EL (cell line): ENCODE results near the gene PLS1.

Experiments used
- DNase-seq: peaks from one replicate; pipeline ENCODE4 v3.0.0-alpha.2; 2016

The PLS1 gene

DNA sequence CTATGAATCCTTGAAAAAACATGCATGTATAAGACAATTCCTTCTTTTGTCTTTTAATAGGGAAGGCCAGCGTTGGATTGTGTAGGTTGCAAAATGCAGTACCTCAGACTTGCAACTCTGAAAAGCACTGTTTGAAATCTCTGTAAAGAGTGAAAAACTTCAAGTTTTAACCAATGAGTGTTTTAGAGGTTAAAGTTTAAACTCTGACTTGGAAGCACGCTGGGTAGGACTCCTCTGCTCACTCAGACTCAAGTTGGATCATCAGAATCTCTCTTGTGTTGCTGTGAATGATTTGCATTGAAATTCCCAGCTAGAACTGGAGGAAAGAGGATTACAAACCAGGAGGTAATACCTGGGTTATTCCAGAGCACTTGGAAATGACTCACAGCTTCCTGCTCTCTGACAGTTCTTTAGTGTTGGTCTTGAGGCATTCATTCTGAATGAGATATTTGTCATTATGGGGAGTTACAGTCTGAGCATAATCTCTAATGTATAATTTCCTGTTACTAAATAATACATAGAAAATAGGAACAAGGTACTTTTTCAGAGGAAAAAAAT lies 49.1 kb downstream of the PLS1 start:
- peak; percentile 51 for DNase-seq

DNA sequence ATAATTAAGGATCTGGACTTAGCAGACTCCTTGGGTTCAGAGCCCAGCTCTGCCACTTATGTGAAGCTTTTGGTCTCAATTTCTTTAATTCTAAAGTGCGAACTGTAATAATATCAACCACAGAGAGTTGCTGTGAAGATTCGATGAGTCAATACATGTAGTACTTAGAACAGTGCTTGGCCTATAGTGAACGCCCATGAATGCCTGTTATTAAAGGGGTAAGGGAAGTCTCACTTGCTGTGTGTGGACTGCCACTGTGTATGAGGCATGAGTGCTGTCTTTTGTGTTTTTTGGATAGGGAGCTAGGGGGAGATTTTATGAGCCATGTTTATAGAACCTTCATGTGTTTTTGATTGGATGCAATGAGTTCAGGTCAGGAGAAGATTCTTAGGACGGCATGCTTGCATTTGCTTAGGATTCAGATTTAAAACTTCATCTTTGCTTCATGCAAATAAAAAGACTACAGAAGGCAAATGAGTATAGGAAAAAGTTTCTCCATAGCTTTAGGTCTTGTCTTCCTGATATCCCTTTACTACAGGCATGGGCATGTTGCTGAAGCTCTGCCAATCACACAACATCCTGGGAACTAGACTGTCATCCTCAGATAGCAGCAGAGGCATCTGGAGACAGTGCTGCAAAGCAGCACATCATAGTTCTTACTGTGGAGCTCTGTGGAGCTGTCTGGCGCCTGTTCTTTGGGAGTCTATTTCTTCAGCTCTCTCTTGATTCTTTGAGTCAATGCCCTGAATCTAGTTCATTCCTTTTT lies 50.0 kb downstream of the PLS1 start:
- no peak for DNase-seq

DNA sequence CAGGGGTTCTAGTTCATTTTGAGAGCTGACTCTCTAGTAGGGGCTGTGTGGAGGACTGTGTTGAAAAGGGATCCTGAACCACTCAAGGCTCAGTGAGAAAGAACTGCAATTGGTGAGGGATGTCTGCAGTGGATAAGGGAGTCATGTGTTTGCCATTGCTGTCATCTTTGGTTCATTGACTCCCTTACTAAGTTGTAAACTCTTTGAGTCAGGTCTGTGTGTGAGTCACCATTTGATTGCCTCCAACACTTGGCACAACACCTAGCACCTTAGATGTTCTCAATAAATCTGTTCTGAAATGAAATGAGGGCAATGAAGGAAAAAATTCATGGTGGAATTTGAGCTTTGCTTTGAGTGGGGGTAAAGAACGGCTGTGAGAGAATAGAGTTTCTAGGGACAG lies 51.7 kb downstream of the PLS1 start:
- DNase-seq, result peak; percentile 10

DNA sequence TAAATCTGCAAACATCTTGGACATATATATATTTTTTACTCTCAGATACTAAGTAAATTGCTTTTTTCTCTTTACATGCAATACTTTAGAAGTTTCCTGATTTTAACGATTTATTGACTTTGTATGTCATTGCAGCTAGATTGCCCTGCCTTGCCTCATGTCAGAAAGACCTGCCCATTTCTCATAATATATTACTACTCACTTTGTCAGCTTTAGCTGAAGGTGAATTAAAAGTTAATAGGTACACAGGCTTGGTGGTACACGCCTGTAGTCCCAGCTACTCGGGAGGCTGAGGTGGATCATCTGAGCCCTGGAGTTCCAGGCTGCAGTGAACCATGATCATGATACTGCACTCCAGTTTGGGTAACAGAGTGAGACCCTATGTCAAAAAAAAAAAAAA lies 52.8 kb downstream of the PLS1 start:
- DNase-seq, result no peak

DNA sequence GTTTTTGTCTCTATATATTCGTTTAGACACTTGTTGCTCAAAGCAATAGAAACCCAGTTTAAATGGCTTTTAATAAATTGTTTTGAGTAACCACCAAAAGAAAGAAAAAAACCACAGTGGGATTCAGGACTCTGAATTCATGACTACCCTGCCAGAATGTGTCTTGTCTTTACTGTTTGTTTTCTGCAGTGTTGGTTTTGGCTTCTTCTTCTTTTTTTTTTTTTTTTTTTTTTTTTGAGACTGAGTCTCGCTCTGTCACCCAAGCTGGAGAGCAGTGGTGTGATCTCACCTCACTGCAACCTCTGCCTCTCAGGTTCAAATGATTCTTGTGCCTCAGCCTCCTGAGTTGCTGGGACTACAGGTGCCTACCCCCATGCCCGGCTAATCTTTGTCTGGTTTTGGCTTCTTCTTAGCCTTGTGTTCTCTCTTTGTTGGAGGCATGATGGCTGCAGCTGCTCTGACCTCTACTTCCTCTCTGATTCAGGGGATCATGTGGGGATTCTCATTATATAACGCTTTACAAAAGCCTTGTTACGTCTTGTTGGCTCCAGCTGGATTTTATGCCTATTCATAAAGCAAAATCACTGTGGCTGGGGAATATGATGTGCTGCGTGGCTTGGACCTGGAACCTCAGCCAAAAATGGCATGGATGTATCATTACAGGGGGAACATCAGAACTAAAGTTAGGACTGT lies 54.0 kb downstream of the PLS1 start:
- DNase-seq, result no peak

DNA sequence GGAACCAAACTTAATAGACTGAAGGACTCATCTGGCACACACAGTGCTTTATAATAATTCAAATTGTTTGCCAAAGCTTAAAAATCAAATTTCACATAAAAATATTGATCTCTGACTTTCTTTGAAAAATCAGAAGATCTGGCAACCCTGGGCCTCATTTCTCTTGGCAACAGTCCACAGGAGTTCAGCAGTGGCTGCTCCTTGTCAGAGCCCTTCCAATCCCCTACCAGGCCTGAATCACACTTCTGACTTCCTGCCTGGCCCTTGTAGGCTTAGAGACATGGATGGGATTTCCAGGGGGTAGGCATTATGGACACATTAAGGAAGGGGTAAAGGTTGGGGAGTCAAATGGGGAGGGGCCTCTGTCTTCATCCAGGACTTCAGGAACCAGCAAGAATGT lies 55.5 kb downstream of the PLS1 start:
- DNase-seq, result peak; percentile 16

DNA sequence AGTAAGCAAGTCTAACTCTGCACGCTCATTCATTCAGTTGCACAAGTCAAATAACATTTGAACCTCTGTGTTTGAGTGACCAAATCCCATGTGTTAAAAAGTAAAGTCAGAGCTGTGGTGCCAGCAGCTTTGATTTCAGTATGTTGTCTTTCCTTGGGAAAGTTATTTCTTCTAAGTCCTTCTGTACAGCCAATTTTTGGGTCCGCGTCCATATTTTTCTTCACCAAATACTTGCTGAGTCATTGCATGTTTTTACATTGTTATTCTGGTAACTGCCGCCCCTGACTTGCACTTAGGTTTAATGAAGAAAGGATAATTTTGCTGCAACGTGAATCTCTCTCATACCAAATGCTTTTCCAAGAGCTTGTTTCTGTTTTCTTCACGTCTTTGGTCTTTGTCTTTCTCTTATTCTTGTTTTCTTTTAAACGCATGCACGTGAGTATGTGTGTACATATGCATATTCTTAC lies 56.7 kb downstream of the PLS1 start:
- DNase-seq, result no peak

DNA sequence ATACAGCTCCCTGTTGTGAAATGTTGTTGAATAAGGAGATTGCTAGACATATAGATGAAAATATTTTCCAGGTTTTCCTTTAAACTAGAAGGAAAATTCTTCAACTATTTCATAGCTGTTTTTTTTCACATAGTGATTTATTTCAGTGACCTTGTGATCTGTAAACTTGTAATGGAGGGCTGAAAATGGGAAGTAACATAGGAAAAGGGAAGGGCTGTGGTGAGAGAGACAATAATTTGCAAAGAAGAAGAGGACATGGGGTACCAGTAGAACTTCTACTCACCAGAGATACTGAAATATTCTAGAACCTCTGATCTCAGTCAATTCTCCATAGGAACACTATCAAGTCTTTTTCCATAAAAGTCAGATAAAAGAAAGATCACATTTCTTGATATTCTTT lies 60.4 kb downstream of the PLS1 start:
- DNase-seq, result no peak

DNA sequence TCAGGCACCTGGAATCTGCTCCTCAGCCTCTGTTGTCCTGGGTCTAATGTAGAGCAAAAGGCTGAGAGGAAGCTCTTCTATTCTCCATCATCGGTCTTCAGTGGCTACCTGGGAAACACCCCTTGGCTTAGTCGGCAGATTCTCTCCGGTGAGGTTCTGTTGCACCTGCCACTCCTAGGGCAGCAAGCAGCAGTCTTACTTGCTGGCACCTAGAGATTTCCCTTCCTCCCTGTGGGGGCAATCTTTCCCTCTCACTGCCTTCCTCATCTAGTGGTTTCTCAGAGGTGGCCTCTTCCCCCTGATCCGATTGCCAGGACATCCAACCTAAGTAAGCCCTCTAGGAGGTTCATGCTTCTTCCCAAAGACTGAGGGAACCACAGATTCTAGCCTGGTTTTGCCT lies 60.8 kb downstream of the PLS1 start:
- no peak for DNase-seq

DNA sequence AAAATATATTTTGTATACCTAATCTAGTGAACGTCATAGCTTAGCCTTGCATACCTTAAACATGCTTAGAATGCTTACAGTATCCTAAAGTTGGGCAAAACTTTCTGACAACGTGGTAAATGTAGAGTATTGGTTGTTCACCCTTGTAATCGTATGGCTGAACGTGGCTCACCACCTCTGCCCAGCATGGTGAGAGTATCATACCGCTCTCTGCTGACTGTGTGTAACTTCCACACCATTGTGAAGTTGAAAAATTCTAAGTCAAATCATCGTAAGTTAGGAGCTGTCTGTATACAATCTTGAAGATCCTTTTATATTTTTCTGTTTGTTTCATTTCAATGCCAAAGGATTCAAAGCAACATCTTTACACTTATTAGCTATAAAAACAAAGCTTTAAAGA lies 64.2 kb downstream of the PLS1 start:
- DNase-seq, result no peak

DNA sequence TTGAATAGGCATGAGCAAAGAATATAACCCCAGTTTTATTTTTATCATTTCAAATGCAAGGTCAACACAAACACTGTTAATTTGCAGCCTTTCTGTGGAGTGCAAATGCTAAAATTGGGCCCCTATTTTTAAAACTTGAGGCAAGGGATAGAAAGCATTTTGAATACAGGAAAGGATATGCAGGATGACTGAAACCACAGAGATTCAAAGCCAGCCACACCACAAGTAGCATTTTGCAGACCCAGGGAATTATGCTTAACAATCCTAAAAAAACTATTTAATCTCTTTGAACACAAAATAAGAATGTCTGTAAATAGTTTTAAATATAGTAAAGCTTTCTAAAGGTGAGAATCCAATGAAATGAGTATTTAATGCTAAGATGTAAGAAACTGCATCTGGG lies 64.7 kb downstream of the PLS1 start:
- no peak for DNase-seq

DNA sequence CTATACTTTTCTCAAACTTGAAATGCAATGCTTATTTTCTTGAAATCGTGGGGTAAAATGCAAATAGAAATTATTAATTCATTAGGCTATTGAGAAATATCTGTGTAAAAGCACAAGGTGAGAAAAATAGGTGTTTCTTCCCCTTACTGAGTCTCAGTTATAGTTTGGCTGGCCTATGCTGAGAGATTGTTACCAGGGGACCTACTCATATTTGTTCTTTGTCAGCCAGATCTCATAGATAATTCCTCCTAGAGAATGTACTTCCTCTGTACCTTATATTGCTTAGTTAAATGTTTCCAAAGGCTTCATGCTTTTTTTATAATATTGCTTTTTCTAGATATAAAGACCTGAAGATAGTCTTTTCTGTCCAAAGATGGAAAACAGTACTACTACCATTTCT lies 67.7 kb downstream of the PLS1 start:
- DNase-seq, result no peak

DNA sequence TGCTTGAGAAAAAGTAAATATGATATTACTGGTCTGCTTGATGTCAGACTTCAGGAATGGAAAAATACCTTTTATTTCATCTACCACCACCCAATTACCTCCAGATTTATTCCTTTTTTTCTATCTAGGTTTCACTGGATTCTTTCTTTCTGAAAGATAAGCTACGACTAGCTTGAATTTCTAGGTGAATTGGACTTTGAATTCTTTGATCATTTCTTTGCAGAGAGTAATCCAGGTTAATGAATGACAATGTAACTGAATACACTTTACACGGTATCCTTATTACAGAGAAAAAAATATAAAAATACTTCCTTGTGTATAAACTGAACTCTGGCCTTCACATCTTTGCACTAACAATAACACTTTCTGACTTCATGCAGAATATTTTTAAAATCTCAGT lies 68.1 kb downstream of the PLS1 start:
- no peak for DNase-seq

DNA sequence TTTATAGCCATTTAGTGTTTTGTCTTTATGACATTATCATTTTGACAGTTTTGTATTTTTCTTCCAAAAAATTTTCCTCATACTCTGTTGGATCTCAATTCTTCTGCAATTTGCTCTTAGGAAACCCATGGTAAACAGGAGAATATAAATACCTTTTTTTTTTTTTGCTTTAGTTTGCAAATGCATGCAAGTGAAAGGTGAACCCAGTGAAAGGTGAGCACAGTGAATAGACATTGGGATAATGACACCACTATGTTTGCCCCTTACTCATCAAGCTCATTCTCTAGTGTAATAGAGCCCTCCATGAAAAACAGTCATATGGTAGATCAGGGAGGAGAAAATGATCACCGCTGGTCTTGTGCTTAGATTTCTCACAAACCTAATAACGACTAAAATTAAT lies 68.6 kb downstream of the PLS1 start:
- no peak for DNase-seq

DNA sequence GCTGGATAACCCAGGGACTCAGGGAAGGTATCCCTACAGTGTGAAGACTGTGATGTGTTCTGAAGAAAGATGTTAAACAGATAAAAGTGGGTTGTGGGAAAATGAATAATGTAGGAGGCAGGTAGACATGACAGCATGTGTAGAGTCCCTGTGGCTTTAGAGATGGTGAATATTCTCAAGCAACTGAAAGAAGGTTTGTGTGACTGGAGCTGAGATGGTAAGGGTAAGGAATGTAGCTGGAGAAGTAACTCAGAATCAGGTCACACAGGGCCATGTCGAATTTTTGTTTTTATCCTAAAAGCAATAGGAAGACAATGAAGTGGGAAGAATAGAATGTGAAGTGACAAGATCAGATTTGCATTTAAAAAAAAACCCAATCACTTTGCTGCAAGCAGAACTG lies 73.9 kb downstream of the PLS1 start:
- no peak for DNase-seq

DNA sequence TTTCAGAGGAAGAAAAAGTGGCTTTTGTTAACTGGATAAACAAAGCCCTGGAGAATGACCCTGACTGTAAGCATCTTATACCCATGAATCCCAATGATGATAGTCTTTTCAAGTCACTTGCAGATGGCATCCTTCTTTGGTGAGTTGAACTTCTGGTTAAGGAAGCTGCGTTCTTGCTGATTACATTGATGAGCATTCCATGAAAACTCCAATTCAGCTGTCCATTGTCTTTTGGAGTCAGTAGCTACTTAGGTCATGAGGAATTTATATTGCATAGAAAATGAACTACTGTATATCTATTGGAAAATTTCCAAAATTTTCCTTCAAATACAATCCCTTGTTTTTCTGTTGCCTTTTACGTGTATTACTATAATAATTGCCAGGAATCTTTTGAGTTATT lies 80.0 kb downstream of the PLS1 start:
- DNase-seq, result no peak

DNA sequence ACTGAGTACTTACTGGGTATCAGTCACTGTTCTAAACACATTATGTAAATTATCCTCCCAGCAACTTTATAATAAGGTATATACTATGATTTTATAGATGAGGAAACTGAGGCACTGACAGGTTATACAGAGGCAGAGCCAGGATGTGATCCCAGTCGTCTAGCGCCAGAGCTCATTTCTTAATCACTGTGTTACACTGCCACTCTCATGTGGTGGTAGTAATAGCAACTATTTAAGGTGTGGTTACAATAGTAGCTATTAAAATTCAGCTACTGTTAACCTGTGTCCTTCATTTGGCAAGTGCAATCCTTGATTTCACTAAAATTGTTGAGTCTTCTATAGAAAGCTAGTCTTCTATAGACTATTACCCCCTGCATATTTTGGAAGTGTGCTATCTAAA lies 84.5 kb downstream of the PLS1 start:
- no peak for DNase-seq

DNA sequence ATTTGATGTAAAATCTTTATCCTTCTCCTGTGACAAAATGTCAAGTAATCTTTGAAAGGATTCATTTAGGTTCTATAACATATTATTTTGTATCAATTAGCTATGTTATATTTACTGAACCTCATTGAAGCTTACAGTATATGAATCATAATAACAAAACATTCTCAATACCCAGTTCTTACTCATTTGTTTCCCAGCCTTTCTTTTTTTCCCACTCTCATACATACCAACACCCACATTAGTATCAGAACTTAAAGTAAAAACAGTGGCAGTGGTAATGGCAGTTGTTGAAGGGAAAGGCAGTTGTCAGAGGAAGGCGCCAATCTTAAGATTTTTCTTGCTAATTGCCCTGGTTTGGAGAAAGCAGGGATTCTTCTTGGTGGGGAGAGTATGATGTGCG lies 94.4 kb downstream of the PLS1 start:
- DNase-seq, result no peak

DNA sequence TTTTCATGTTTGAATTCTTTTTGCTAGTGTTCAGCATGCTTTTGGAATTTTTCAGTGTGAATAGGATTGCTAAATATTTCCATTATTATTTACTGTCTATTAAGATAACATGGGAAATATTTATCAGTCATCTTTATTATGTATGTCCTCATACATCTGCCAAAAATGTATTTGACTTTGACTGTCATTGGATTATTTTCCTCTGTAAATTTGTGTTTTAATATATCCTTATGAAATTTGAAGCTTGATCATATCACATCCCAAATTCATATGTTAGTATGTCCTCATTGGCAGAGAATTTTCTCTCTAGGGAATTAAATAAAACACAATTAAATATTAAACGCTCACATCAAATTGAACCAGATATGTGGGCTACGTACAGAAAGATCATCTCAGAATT lies 95.3 kb downstream of the PLS1 start:
- no peak for DNase-seq

DNA sequence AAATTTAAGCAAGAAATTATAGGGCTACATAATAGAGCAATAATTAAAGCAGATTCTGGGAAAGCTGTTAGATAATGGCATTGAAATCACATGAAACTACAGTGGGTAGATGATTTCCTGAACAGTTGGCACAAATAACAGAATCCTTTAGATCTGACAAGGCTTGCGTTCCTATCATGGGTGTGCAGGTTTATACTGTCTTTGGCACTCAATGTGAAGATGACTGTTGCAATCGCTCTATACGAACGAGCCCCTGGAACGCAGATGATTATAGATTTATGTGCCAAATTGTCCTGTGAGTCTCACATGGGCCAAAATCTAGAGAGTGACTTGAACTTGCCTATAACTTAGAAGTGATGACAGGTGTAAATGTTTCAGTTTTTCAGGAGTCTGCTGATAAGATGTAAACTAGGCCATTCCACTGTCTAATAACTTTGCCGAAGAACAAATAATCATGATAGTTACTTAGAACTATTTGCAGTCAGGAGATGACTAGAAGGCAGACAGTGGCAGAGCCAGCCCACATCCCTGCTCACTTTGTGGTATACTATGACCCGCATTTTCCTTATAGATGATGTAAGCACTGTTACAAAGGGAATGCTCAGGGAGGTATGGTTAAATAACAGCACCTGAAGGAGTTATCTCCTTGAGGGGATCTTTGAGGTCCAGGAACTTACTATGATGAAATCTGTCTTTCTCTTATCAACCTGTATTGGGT lies 97.1 kb downstream of the PLS1 start:
- DNase-seq, result no peak

DNA sequence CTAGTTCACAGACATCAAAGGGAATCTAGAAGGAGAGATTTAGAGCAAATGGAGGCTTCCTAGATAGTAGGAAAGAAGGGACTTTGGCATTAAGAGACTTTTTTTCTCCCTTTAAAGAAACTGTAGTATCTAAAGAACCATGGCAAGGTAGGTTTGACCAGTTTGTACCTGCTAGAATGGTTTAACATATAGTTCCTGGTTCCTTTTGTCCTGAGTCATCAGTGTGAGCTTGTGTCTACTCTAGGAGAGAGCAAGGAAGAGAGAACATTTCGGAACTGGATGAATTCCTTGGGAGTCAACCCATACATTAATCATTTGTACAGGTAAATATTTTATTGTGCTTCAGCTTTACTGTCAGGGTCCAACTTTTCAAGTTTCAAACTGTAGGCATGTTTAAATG lies 98.0 kb downstream of the PLS1 start:
- no peak for DNase-seq

DNA sequence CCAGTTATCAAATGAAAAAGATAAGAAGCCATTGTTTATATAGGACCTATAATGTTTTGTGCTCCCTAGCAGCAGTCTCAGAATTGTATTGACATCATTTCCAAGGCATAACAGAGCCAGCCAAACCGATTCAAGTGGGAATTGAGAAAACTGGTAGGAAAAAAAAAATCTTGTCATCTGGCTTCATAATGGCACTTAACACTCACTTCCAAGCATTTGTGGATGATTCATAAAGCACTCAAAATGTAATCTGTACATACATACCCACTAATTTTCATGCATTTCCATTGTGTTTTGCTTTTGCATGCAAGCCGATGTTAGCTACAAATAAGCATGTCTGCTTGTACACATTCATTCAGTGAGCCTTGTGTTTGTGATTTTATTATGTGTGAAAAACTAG lies 109.0 kb downstream of the PLS1 start:
- no peak for DNase-seq

DNA sequence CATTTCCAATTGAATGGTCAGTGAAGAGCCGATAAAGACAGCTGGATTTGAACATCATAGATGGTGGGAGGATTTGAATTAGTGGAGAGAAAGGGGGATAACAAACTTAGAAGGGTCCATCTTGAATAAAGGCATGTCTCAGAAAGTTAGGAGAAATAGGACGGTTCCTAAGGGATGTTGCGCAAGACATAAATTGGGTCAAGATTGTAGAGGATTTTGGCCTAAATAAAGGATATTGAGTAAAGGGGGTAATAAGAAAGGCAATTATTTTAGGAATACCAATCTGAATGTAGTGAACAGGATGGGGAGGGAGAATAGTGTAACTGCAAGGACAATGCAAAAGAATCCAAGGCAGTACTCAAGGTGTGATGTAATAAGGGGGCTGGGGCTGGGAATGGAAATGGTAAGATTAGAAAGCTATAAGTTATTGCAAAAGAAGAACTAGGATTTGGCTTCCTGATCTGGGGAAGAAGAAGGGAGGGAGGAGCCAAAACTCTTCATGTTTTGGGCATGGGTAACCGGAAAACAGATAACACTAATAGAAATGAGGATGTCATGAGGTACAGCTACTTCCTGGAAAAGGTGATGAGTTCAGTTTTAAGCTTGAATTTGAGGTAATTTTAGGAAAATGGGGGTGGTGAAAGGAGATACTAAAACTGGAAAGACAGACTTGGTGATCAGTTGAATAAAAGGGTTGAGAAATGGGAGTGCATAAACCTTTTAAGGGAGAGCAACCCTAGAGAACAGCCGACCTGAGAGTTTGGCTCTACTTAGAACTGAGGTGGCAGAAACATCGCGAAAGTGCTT lies 110.3 kb downstream of the PLS1 start:
- no peak for DNase-seq
